HG02763 (cell line): ENCODE data around the gene NCKAP5L.
A peak's percentile ranks its signal among the peaks of the same experiment; 100 is the strongest.
"Not testable (repeated sequence)": the region's sequence is repeated elsewhere in the genome, so short reads cannot be mapped to it uniquely, and the experiment has no call there.

Source experiments
- ATAC-seq: cut with Tn5 transposase; IDR thresholded peaks from one replicate; pipeline ENCODE4 v1.9.1; 2021; ENCODE audit warnings: mild to moderate bottlenecking, moderate library complexity; ENCODE audit not compliant: unreplicated experiment

Gene NCKAP5L

GRCh38 chr12:49865109-49865781 lies 37.0 kb upstream of the NCKAP5L start:
- ATAC-seq = no peak

- ATAC-seq = no peak
Measured at GRCh38 chr12:49864798-49865090, 36.5 kb upstream of the NCKAP5L start.

DNA sequence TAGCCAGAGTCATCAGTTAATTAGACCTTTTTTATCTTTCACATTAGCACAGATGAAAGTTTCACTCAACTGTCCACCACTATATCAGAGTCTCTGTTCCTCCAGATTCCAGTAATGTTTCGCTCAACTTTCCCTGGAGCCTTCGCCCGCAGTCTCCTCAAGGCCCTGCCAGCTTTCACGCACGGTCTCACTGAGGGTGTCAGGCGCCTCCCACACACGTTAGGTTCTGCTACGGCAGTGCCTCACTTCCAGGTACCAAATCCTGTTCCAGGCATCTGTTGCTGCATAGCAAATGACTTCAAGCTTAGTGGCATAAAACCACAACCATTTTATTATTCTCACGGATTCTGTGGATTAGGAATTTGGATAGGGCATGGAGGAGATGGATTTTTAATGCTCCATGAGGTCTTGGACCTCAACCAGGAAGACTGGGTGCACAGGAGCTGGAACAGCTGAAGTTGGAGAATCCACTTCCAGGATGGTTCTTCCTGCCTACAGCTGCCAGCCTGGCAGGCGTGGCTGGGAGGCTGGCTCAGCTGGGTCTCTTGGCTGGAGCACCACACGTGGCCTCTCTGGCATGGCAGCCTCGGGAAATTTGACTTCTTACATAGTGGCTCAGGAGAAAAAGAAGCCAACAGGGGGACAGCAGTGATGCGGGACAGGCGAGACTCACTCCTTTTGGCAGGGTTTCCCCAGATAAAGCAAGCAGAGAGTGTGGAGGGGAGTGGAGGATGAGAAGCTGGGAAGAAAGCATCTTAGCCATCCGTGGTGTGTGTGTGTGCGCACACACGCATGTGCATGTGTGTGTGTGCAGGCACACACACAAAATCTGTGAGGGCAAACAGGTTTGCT lies 36.0 kb upstream of the NCKAP5L start:
- ATAC-seq = no peak

DNA sequence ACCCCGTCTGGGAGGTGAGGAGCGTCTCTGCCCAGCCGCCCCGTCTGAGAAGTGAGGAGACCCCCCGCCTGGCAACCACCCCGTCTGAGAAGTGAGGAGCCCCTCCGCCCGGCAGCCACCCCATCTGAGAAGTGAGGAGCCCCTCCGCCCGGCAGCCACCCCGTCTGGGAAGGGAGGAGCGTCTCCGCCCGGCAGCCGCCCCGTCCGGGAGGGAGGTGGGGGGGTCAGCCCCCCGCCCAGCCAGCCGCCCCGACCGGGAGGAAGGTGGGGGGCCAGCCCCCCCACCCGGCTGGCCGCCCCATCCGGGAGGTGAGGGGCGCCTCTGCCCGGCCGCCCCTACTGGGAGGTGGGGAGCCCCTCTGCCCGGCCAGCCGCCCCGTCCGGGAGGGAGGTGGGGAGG lies 32.7 kb upstream of the NCKAP5L start:
- ATAC-seq = not testable (repeated sequence)

DNA sequence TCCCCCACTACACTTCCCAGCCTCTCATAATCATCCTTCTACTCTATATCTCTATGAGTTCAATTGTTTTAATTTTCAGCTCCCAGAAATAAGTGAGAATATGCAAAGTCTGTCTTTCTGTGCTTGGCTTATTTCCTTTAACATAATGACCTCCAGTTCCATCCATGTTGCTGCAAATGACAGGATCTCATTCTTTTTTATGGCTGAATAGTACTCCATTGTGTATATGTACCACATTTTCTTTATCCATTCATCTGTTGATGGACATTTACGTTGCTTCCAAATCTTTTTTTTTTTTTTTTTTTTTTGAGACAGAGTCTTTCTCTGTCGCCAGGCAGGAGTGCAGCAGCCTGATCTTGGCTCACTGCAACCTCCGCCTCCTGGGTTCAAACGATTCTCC lies 27.7 kb upstream of the NCKAP5L start:
- ATAC-seq = not testable (repeated sequence)

GRCh38 chr12:49854976-49855375 lies 26.8 kb upstream of the NCKAP5L start:
- ATAC-seq = no peak

DNA sequence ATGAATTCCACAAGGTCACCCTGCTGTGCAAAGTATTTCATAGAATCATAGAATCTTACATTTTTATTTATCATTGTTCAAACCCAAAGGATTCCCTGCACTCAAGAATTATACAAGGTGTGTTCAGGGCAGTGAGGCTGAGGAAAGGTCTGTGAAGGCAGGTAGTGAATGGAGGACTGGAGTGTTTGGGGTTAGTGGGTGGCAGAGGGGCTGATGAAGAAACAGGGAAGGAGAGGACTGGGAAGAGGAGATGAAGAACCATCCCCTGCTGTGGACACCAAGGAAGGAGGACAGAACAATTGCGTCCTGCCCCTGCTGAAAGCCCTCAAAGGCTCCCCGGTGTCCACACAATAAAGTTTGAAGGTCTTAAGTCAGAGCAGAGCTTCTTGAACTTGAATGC lies 25.5 kb upstream of the NCKAP5L start:
- ATAC-seq = no peak

DNA sequence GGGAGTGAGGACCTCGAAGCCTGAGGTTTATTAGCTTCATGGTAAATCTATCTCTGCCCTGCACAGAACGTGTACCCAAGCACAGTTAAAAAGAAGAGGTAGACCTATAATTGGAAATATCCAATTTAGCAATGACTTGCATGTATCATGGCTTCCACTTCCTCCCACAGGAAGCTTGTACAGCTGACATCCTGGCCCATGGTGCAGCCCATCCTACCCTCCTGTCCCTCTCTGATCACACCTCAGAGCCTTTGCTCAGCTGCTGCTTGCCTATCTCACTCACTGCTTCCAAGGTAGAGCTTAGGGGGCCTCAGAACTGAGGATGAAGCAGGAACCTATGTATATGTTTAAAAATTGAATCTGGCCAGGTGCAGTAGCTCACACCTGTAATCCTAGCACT lies 18.9 kb upstream of the NCKAP5L start:
- no peak for ATAC-seq

- ATAC-seq = no peak
Measured at GRCh38 chr12:49846032-49846431, 17.8 kb upstream of the NCKAP5L start.

- no peak for ATAC-seq
Measured at GRCh38 chr12:49843876-49844437, 15.7 kb upstream of the NCKAP5L start.

- no peak for ATAC-seq
Measured at GRCh38 chr12:49843411-49843810, 15.2 kb upstream of the NCKAP5L start.

DNA sequence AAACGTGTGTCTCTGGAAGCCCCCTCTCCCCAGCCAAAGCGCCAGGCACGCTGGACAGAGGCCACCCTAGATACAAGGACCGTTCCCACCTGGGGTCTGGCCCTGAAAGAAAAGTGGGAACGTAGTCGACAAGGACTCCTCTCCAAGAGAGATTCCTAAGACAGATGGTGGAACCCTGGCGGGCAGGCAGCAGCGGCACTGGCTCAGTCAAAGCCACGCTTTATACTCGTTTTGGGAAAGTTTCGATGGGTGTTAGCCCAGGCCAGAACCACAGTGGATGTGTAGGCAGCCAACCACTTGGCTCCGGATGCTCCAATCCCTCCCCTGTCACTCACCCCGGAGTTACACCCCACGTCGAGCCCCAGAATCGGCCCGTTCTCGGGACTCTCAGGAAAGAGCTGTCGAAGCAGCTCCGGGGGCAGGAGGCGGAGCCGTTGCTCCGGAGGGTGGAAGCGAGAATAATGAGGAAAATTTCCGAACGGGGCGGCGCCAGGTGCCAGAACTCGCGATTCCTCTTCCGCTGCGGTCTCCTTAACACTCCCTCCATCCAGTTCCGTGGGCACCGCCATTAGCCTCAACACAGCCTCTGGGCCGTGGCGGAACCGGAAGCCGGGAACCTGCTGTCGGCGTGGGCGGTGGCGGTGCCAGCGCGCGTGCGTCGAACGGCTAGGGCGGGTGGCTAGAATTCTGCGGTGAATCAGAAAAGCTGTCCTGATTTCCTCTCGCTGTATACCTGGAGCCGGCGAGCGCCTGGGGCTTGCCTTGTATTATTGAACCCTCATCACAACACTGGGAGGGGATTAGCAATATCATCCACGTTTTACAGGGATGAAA lies 14.5 kb upstream of the NCKAP5L start, which contains the start of gene BCDIN3D:
Gene BCDIN3D (minus strand): TSS at position 588 of the 834 bp plus-strand sequence. CDS start 19 bp downstream, at position 569.
- ATAC-seq = peak; percentile 90

- ATAC-seq = no peak
Measured at GRCh38 chr12:49838973-49839633, 10.9 kb upstream of the NCKAP5L start.

DNA sequence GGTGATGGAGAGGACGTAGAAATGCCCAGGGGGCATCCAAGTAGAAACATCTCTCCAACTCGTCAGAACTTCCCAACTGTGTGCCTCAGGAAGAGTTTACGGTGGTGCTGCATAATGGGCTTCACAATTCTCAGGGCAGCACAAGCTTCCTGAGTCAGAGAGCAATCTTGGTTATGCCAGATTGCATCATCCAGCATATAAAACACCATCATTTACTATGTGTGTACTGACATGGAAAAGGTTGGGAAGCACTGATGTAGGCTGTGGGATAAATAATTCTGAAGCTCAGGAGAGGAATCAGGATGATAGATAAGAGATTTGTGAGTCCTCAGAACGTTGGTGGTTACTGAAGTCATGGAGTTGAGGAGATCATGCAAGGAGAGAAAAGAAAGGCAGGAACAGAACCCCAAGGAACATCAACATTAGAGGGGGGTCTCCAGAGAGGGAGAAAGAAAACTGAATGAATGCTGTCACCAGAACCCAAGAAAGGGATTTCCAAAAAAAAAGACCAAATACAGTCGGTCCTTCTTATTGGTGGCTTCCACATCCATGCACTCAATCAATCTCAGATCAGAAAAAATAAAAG lies 4.7 kb upstream of the NCKAP5L start:
- ATAC-seq = no peak

DNA sequence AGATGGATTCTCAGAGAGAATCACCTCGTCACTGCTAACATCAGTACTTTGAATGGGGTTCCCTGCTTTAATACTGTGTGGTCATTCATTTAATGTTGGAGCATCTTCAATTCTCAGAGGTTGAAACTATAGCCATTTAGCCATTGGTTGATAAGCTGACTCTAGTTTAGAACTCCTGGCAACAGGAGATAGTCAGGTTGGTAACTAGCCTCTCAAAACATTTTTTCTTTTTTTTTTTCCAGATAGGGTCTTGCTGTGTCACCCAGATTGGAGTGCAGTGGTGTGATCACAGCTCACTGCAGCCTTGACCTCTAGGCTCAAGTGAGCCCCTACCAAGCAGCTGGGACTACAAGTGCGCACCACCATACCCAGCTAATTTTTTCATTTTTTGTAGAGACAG lies 3.5 kb upstream of the NCKAP5L start:
- no peak for ATAC-seq

- no peak for ATAC-seq
Measured at GRCh38 chr12:49827401-49828099, 663 bp downstream of the NCKAP5L start.

DNA sequence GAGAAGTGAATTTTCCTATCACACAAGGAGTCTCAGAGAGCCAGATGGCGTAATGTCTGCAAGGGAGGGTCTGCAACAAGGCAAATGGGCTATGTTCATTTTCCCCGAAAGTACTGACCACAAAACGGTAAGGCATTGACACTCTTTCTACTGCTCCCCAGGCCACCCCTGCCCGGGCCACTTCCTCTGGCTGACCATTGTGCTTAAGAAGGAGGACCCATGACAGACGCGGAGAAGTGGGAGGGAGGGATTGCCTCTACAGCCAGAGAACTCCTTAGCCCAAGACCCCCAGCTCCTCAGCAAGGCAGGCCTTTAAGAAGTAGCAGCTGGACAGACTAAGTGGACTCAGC lies 1.2 kb downstream of the NCKAP5L start:
- no peak for ATAC-seq

- no peak for ATAC-seq
Measured at GRCh38 chr12:49825971-49826421, 2.2 kb downstream of the NCKAP5L start.

DNA sequence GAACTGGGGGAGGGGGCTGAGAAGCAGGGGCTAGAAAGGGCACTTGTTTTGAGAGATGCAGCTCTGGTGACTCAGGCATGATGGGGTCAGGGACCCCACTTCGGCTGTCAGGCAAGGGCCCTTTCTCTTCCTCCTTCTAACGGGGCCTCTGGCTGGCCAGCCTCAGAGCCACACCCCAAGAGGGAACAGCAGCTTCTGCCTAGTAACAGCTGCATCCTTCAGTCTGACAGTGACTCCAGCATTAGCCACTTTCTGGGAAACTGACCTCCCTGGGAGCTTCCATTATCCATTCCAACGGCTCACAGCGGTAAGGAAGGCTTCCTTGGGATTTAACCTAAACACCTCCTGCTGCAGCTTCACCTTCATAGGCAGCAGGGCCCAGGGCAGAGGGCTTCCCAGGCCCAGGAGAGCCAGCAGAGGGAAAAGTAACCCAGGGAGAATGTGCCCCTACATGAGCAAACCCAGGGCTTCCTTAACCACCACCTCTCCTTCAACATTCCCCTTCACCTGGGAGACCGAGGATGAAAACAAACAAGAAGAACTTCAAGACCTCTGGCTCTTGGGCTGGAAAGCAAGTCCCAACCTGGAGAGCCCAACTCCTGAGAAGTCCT lies 2.7 kb downstream of the NCKAP5L start:
- no peak for ATAC-seq
